ENCODE measurements around the gene RNF168. TPM values are rescaled to one million over a fixed set of nuclear protein-coding genes. Genes with fewer than 3 reads are reported as not detected.

RNF168 gene
- total and polyA plus RNA-seq, 2 of the 4 experiments (the other 2 are of a cell fraction), result 2.5 to 15.2 TPM

- WGBS, 2 experiments (ENCODE audit: extremely low coverage in 2 of 2, insufficient read length in 1 of 2), result no CpG with 5 or more reads among the region's 2 CpGs
- POLR2A ChIA-PET (ENCODE audit: unreplicated experiment), result no interaction called here
Observed at GRCh38 chr3:196492080-196492479, 11.5 kb downstream of the RNF168 start.

More at GRCh38 chr3:196492080-196492479, 11.5 kb downstream of the RNF168 start:
- Histone ChIP-seq H3K9me1 (ENCODE audit: insufficient read depth, low read length) (peaks cover 3% of the 10 kb centered on the region; the same call in 1 of the 2 replicates), H3K4me2 (ENCODE audit: low read depth, low read length) (no peak overlapping the region), H2AK9ac (replicated peaks; ENCODE audit: low read depth, low read length, poor library complexity) (no peak overlapping the region), H3K23ac (ENCODE audit: low read depth, low read length) (no peak overlapping the region), H2BK5ac (ENCODE audit: low read depth, low read length, poor library complexity, severe bottlenecking) (no peak overlapping the region), H3K79me1 (ENCODE audit: low read depth in 1 of 2, low read length in 2 of 2) (peaks cover 23 to 62% of the 10 kb centered on the region in 2 experiments), H4K5ac (ENCODE audit: low read depth, low read length) (no peak overlapping the region), H3K14ac (replicated peaks; ENCODE audit: low read depth, low read length) (no peak overlapping the region), H3K9ac (ENCODE audit: low read depth, low read length) (no peak overlapping the region), H4K91ac (ENCODE audit: insufficient read depth, low read depth, low read length) (no peak overlapping the region), H3K4me3 (ENCODE audit: insufficient read depth, low read depth, low read length) (no peak overlapping the region), H3K4ac (ENCODE audit: low read depth, low read length) (no peak overlapping the region), H4K8ac (ENCODE audit: low read depth in 2 of 2, low read length in 2 of 2) (no peak overlapping the region), H3K9me3 (ENCODE audit: control insufficient read depth, insufficient read depth, low read length) (no peaks in the 10 kb centered on the region), H3K4me1 (ENCODE audit: control insufficient read depth, insufficient read depth, low read length) (no peaks in the 10 kb centered on the region), H2BK15ac (ENCODE audit: low read depth, low read length) (no peak overlapping the region), H2BK120ac (ENCODE audit: low read depth, low read length) (no peak overlapping the region), H4K20me1 (ENCODE audit: insufficient read depth, low read length) (peaks cover 40% of the 10 kb centered on the region), H3K27me3 (ENCODE audit: control insufficient read depth, insufficient read depth, low read length) (no peaks in the 10 kb centered on the region), H3K27ac (ENCODE audit: insufficient read depth, low read length) (no peak overlapping the region), H2BK20ac (ENCODE audit: low read depth, low read length) (no peak overlapping the region), H3K56ac (ENCODE audit: extremely low read depth, insufficient read depth, low read length) (no peak overlapping the region), H3K18ac (ENCODE audit: low read depth, low read length) (no peak overlapping the region), H2AFZ (replicated peaks; ENCODE audit: low read length, poor library complexity) (no peak overlapping the region), H3K36me3 (ENCODE audit: control insufficient read depth, insufficient read depth, low read length) (peaks cover 7% of the 10 kb centered on the region), H2AK5ac (ENCODE audit: low read depth, low read length) (no peak overlapping the region)
- BruUV-seq (replicated peaks), result no TSS peak
- CTCF ChIA-PET, result no interaction called here
- DNase-seq, result no peak
- dilution Hi-C loops (cut with HindIII; ENCODE audit: low sequenced_read_pairs, unreplicated experiment) (no loop called here), in situ Hi-C loops (cut with MboI; ENCODE audit: low sequenced_read_pairs) (no loop called here), intact Hi-C loops (cut with micrococcal nuclease) (loop anchor here (5.0 kb wide), 1 partner anchor 35 kb away; no protein-coding TSS in a partner anchor)
- ATAC-seq (ENCODE audit: low read depth), result no peak
- TF ChIP-seq RCOR1 (IDR thresholded peaks at IDR 0.05; ENCODE audit: insufficient replicate concordance, low read length) (no peak), BHLHE40 (IDR thresholded peaks at IDR 0.05; ENCODE audit: low read depth, low read length) (no peak), RFX5 (IDR thresholded peaks at IDR 0.05; ENCODE audit: low read depth, low read length) (no peak), MAZ (IDR thresholded peaks at IDR 0.05; ENCODE audit: borderline replicate concordance, low read depth, low read length) (no peak), RAD21 (IDR thresholded peaks at IDR 0.05; ENCODE audit: low read length) (no peak), MXI1 (IDR thresholded peaks at IDR 0.05; ENCODE audit: borderline replicate concordance, low read depth, low read length) (no peak), ELK1 (IDR thresholded peaks at IDR 0.05; ENCODE audit: borderline replicate concordance, low read depth, low read length) (no peak), USF2 (IDR thresholded peaks at IDR 0.05; ENCODE audit: low read depth, low read length) (no peak), FOS (IDR thresholded peaks at IDR 0.05; ENCODE audit: low read depth, low read length) (no peak), MAFK (IDR thresholded peaks at IDR 0.05; ENCODE audit: low read depth, low read length) (no peak), CHD1 (IDR thresholded peaks at IDR 0.05; ENCODE audit: low read depth, low read length) (no peak), CTCF (conservative IDR thresholded peaks at IDR 0.05; ENCODE audit: low read depth, low read length) (no peak), POLR2A (IDR thresholded peaks at IDR 0.05; ENCODE audit: low read depth, low read length) (no peak), SMC3 (IDR thresholded peaks at IDR 0.05; ENCODE audit: low read depth, low read length) (no peak)

All from IMR-90 (cell line).